Keratinocyte (primary cell): ENCODE data around the gene ZFPM1. TPM values are rescaled to one million over a fixed set of nuclear protein-coding genes. Genes with fewer than 3 reads are reported as not detected.

Experiments used
- DNase-seq: peaks from one replicate; pipeline ENCODE4 v3.0.0-alpha.2; 2011; ENCODE audit warnings: low read depth, missing footprints, low spot score
- FAIRE-seq: peaks from 2 replicates; lab custom pipeline; 2011; peaks lifted over from hg19 to GRCh38; lab: Jason Lieb, UNC
- H2AFZ ChIP-seq: 2 replicates; pipeline ENCODE4 v1.6.0; 2012; ENCODE audit warnings: low read length, control low read depth, inconsistent platforms; ENCODE audit not compliant: control insufficient read depth
- H3K27ac ChIP-seq: 2 replicates; pipeline ENCODE4 v1.5.1; 2011; ENCODE audit warnings: low read length; ENCODE audit not compliant: control insufficient read depth, insufficient read depth
- H3K27me3 ChIP-seq: 3 replicates; pipeline ENCODE4 v1.6.0; 2011; ENCODE audit warnings: low read length; ENCODE audit not compliant: control insufficient read depth, insufficient read depth; ENCODE audit errors: extremely low read depth
- H3K36me3 ChIP-seq, 2 experiments: 2 replicates in 1 of 2; 3 replicates in 1 of 2; pipeline ENCODE4 v1.5.1; 2011; ENCODE audit warnings: low read length in 2 of 2, mild to moderate bottlenecking in 1 of 2; ENCODE audit not compliant: control insufficient read depth in 2 of 2, insufficient read depth in 2 of 2; ENCODE audit errors: extremely low read depth in 1 of 2
- H3K4me1 ChIP-seq: 3 replicates; pipeline ENCODE4 v1.5.1; 2011; ENCODE audit warnings: low read length; ENCODE audit not compliant: control insufficient read depth, insufficient read depth; ENCODE audit errors: extremely low read depth
- H3K4me2 ChIP-seq: 3 replicates; pipeline ENCODE4 v1.6.0; 2011; ENCODE audit warnings: low read depth, low read length; ENCODE audit not compliant: control insufficient read depth, insufficient read depth; ENCODE audit errors: extremely low read depth
- H3K4me3 ChIP-seq, 3 experiments: fragments of 200-600 bp in 1 of 3; sonication (generic) in 1 of 3; 2 replicates in 2 of 3; 3 replicates in 1 of 3; pipeline ENCODE4 v1.5.1; 2011 to 2016; ENCODE audit warnings: low read length in 3 of 3, mild to moderate bottlenecking in 3 of 3, control low read depth in 2 of 3, inconsistent platforms in 1 of 3, low read depth in 1 of 3, mixed read lengths in 1 of 3, mixed run types in 1 of 3, moderate library complexity in 1 of 3; ENCODE audit not compliant: control insufficient read depth in 2 of 3, insufficient read depth in 2 of 3; ENCODE audit errors: extremely low read depth in 1 of 3
- H3K79me2 ChIP-seq: 2 replicates; pipeline ENCODE4 v1.6.0; 2012; ENCODE audit warnings: low read length; ENCODE audit not compliant: control insufficient read depth, insufficient read depth
- H3K9ac ChIP-seq: 3 replicates; pipeline ENCODE4 v1.6.0; 2011; ENCODE audit warnings: low read length; ENCODE audit not compliant: control insufficient read depth, insufficient read depth; ENCODE audit errors: extremely low read depth
- H3K9me1 ChIP-seq: 3 replicates; pipeline ENCODE4 v1.6.0; 2011; ENCODE audit warnings: low read length; ENCODE audit not compliant: control insufficient read depth, insufficient read depth; ENCODE audit errors: extremely low read depth
- H3K9me3 ChIP-seq: 2 replicates; pipeline ENCODE4 v1.5.1; 2012; ENCODE audit warnings: low read depth, low read length; ENCODE audit not compliant: control insufficient read depth
- H4K20me1 ChIP-seq: 3 replicates; pipeline ENCODE4 v1.6.0; 2011; ENCODE audit warnings: low read length; ENCODE audit not compliant: control insufficient read depth, insufficient read depth; ENCODE audit errors: extremely low read depth
- EZH2 ChIP-seq: IDR thresholded peaks from one replicate; pipeline ENCODE4 v1.6.1; 2012; ENCODE audit warnings: inconsistent platforms, mild to moderate bottlenecking, low read length, moderate library complexity
- dilution Hi-C: fragments of 300-500 bp; cut with MboI; formaldehyde crosslinking; loops from one replicate; pipeline ENCODE4 v1.7.0; 2020; ENCODE audit warnings: low sequenced_read_pairs; ENCODE audit not compliant: extremely low pct_ligation_motif_present
- polyA plus RNA-seq, 5 experiments: library from polyadenylated mRNA; depleted of rRNA in 3 of 5; stranded (reverse) in 3 of 5; stranded (forward) in 1 of 5; unstranded in 1 of 5; fragments of >200 nt; gene quantifications; 1 replicate in 1 of 5; 2 replicates in 3 of 5; 3 replicates in 1 of 5; pipeline versions ENCODE4 v1.2.1 to v1.2.3, GENCODE V29; 2011 to 2012; ENCODE audit warnings: missing spikeins in 2 of 5, low read depth in 1 of 5, low replicate concordance in 1 of 5
- TF ChIP-seq, protein P1 (sequence below), 3 experiments: IDR thresholded peaks in 1 of 3; conservative IDR thresholded peaks in 1 of 3; optimal IDR thresholded peaks in 1 of 3; 2 replicates in 2 of 3; 3 replicates in 1 of 3; pipeline versions ENCODE3 to v1.5.1; 2011; ENCODE audit warnings: low read length in 3 of 3, mild to moderate bottlenecking in 3 of 3, moderate library complexity in 2 of 3, control low read depth in 1 of 3, inconsistent platforms in 1 of 3; ENCODE audit not compliant: insufficient read depth in 2 of 3; ENCODE audit errors: extremely low read depth in 1 of 3

ZFPM1 gene
- polyA plus RNA-seq, 1 donor (not counting 4 experiments of a cell fraction or from before 2014, with no cell fraction given) = 0.42 TPM

DNA sequence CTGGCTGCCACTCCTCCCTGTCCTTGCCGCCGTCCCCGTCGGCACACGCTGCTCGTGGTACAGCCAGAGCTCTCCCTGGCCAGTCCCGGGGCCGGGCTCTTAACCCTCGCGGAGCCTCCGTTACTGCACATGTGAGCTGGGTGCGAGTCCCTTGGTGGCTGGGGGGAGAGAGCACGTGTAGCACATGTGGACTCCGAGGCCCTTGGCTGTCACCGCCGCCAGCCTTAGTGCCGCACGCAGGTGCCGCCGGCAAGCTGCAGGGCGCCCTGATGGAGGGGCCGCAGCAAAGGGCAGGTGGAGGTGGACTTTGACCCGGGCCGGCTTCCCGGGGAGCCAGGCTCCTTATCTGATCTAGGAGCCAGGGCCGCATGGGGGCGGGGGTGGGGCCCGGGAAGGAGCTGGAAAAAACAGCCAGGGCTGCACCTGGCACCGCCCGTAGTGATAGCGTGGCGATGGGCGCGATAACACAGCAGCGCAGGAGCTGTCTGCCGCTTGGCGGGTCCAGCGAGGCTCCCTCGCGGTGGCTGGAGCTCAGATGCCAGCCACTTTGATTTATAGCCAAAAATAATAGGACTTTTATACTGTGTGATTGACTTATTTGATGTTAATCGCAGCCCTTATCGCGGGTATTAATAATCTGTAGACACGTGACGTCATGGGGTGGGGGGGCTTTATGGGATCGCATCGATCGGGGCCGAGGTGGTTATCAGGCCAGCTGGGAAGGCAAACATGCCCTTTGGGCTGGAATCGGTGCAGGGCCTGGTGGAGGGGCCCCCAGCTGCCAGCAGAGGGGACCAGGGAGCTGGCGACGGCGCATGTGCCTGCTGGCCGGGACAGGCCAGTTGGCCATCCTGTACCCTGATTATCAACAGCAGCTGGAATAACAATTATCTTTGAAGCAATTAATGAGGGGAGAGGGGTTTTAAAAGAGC lies 35.1 kb downstream of the ZFPM1 start:
- dilution Hi-C loops = no loop called here
- Histone ChIP-seq H3K9ac (no peak overlapping the region), H3K27me3 (no peaks in the 10 kb centered on the region), H3K36me3 (peaks cover 0 to 13% of the 10 kb centered on the region in 2 experiments), H3K27ac (no peak overlapping the region), H2AFZ (no peak overlapping the region), H3K4me3 (no peak overlapping the region), H4K20me1 (no peaks in the 10 kb centered on the region), H3K9me3 (no peaks in the 10 kb centered on the region), H3K79me2 (peaks cover 2% of the 10 kb centered on the region), H3K4me1 (no peaks in the 10 kb centered on the region), H3K4me2 (no peak overlapping the region), H3K9me1 (no peaks in the 10 kb centered on the region)
- no peak for FAIRE-seq
- TF ChIP-seq EZH2 = no peak
- TF ChIP-seq, protein P1, sequence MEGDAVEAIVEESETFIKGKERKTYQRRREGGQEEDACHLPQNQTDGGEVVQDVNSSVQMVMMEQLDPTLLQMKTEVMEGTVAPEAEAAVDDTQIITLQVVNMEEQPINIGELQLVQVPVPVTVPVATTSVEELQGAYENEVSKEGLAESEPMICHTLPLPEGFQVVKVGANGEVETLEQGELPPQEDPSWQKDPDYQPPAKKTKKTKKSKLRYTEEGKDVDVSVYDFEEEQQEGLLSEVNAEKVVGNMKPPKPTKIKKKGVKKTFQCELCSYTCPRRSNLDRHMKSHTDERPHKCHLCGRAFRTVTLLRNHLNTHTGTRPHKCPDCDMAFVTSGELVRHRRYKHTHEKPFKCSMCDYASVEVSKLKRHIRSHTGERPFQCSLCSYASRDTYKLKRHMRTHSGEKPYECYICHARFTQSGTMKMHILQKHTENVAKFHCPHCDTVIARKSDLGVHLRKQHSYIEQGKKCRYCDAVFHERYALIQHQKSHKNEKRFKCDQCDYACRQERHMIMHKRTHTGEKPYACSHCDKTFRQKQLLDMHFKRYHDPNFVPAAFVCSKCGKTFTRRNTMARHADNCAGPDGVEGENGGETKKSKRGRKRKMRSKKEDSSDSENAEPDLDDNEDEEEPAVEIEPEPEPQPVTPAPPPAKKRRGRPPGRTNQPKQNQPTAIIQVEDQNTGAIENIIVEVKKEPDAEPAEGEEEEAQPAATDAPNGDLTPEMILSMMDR (optimal IDR thresholded peaks at IDR 0.05 in 1 of 3, IDR thresholded peaks at IDR 0.05 in 1 of 3, conservative IDR thresholded peaks at IDR 0.05 in 1 of 3; ENCODE audit: extremely low read depth in 1 of 3, insufficient read depth in 2 of 3, low read length in 3 of 3) = no peak
- DNase-seq = no peak

DNA sequence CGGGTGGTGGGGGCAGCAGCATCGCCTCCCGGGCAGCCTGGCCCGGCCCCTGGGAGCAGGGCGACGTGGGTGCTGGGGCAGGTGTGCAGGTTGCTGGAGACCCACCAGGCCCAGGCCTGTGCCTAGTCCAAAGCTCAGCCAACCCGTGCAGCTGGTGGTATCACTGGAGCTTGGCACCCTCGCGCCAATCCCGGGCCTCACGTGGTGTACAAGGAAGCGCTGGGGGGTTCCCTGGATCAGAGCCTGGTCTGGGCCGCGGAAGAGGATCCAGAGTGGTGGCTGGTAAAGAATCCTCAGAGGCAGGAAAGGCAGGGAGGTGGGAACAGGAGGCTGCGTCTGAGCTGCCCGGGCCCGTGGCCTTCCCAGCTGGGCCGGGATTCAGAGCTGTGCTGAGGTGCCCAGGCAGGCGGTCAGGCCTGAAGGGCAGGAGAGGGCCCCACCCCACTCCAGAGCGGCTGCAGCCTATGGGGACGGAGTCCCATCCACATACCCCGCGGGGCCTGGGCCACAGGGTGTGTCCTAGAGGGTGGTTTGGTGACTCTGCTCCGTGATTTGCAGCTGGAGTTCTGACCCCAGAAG lies 36.2 kb downstream of the ZFPM1 start:
- Histone ChIP-seq H3K9me1 (no peaks in the 10 kb centered on the region), H2AFZ (no peak overlapping the region), H4K20me1 (no peaks in the 10 kb centered on the region), H3K4me2 (no peak overlapping the region), H3K4me1 (no peaks in the 10 kb centered on the region), H3K9ac (no peak overlapping the region), H3K79me2 (no peaks in the 10 kb centered on the region), H3K27ac (no peak overlapping the region), H3K4me3 (no peak overlapping the region), H3K36me3 (peaks cover 0 to 13% of the 10 kb centered on the region in 2 experiments), H3K27me3 (no peaks in the 10 kb centered on the region), H3K9me3 (no peaks in the 10 kb centered on the region)
- dilution Hi-C loops = no loop called here
- no peak for FAIRE-seq
- TF ChIP-seq, protein P1 (optimal IDR thresholded peaks at IDR 0.05 in 1 of 3, IDR thresholded peaks at IDR 0.05 in 1 of 3, conservative IDR thresholded peaks at IDR 0.05 in 1 of 3; ENCODE audit: extremely low read depth in 1 of 3, insufficient read depth in 2 of 3, low read length in 3 of 3) = no peak
- TF ChIP-seq EZH2 = no peak
- no peak for DNase-seq
